Activated CD8-positive, alpha-beta memory T cell treated with anti-CD3 and anti-CD28 coated beads, Interleukin-2, amount 50 U/mL, for 24 hours (primary cell): ENCODE data around the gene IL4R.
"Not testable (repeated sequence)": the region's sequence is repeated elsewhere in the genome, so short reads cannot be mapped to it uniquely, and the experiment has no call there.

Experiments used
- DNase-seq: peaks from one replicate; pipeline ENCODE4 v3.0.0-alpha.2; 2020; ENCODE audit errors: extremely low read depth

The IL4R gene

DNA sequence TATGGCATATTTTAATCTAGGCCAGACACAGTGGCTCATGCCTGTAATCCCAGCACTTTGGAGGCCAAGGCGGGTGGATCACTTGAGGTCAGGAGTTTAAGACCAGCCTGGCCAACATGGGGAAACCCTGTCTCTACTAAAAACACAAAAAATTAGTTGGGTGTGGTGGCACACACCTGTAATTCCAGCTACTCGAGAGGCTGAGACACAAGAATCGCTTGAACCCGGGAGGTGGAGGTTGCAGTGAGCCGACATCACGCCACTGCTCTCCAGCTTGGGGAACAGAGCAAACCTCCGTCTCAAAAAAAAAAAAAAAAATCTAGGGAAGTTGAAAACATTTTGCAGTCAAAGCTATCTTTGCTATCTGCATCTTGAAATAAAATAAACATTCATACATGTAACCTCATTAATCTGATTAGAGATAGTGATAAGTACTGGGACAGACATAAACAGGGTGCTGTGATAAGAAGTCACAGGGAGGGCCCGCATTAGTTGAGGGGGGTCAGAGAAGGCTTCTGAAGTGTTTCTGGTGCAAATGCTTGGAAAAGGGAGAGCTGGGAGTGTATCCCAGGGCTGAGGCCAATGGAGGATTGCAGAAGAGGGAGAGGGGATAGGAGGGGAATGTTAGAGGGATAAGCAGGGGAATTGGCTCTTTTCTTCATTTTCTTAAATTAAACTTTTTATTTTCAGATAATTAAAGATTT, 15.8 kb downstream of the IL4R start:
- DNase-seq, result not testable (repeated sequence)

DNA sequence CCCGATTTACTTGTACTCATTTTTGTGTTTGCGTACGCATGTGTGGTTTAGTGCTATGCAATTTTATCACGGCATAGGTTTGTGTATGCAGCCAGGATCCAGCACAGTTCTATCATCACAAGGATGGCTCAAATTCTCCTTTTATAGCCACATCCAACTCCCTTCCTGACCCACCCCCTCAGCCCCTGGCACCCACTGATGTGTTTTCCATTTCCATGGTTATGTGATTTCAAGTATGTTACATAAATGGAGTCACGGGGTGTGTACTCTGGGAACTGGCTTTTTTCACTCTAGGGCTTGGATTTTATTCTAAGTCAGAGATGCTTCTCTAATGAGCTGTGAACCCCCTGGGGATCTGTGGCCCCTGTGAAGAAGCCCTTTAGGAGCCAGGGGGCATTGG, 16.8 kb downstream of the IL4R start:
- no peak for DNase-seq

DNA sequence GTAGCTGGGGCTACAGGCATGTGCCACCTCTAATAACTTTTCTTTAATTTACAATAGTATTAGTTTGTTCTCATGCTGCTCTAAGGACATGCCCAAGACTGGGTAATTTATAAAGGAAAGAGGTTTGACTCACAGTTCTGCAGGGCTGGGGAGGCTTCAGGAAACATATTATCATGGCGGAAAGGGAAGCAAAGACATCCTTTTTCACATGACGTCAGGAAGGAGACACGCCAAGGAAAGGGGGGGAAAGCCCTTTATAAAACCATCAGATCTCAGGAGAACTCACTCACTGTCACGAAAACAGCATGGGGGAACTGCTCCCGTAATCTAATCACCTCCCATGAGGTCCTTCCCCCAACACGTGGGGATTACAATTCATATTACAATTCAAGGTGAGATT, 18.3 kb downstream of the IL4R start:
- no peak for DNase-seq

DNA sequence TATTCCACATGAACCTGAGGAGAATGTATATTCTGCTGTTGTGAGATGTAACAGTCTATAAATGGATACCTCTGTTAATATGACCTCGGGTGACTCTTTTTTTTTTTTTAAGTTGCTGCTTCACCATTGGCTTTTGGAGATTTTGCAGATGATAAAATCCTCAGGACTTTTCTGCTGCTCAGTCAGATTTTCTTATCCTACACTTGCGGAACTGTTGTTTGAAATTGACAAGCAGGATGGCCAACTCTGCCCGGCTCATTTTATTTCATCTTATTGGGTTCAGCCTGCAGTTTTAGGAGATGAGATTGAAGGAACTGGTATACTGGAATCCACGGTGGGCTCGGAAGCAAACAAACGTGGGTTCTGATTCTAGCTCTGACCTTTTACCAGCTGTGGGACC, 19.3 kb downstream of the IL4R start:
- no peak for DNase-seq

DNA sequence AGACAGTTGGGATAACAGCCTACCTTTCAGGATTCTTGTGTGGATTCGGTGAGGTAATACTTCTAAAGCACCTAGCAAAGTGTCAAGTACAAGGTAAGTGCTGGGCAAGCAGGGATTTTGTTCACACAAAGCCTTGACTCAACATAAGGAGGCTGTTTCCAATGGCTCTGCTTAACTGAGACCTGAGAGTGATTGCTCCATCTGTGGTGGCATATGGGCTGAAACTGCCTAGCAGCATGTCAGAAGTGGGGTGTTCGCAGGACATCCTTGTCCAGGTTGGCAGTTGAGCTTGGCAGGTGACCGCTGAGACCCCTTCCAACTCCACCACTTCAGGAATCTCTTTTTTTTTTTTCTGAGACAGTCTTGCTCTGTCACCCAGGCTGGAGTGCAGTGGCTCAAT, 19.8 kb downstream of the IL4R start:
- no peak for DNase-seq

DNA sequence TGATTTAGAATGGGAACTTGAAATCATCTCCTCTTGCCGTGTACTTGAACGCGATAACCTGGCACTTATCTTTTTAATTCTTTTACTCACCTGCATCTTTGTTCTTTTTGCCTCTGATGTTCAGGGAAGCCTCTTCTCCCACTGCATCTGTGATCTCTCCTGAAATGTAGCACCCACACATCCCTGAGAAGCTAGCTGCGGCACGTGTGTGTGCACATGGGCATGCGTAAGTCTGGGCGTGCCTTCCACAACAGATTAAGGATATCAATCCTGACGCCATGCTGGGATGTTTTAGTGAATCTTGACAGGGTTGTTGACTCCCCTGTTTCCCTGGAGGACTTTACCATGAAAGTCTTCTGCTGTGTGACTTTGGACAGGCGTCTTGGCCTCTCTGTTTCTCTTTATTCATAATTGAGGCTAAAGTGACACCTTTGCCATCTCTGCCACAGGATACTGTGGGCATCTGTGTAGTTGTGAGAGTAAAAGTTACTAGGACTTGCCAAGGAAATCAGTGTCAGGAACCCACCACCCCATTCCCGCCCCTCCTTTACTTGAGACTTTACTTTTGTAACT, 20.5 kb downstream of the IL4R start:
- no peak for DNase-seq

DNA sequence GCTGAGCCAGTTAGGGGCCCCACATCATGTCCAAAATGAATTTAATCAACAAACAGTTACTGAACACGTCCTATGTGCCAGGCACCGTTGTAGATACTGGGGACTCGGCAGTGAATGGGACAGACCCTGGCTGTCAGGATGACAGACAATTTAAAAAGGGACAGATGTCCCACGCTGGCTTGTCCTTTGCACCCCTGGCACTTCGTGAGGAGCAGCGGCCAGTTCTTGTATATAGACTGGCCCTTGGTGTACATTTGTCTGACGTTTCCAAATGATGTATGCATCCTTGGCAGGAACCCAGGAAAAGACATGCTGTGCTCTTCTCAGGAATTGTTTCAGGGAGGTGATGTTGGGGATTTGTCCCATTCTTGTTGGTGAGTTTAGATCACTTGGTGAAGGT, 21.1 kb downstream of the IL4R start:
- no peak for DNase-seq

DNA sequence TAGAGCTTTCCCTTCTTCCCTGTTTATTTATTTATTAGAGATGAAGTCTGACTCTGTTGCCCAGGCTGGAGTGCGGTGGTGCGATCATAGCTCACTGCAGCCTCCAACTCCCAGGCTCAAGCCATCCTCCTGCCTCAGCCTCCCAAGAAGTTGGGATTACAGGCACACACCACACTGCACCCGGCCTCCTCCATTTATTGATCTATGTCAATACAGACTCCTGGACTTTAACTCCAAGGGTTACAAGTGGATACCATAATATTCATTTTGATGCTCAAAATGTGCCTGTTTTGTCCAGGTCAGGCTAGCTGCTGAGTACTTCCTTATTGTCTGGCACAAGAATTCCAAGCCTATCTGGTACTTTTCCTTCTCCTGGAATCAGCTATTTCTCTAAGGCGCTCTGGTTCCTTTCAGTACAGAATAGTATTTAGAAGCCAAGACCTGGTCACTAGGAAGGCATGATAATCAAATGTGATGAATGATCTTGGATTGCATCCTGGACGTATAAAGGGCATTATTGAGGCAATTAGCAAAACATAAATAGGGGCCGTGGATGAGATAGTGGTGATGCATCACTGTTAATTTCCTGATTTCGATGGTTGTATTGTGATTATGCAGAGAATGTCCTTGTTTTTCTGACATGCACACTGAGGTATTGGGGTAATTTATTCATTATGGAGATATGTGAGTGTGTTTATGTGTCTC, 21.7 kb downstream of the IL4R start:
- DNase-seq, result no peak

DNA sequence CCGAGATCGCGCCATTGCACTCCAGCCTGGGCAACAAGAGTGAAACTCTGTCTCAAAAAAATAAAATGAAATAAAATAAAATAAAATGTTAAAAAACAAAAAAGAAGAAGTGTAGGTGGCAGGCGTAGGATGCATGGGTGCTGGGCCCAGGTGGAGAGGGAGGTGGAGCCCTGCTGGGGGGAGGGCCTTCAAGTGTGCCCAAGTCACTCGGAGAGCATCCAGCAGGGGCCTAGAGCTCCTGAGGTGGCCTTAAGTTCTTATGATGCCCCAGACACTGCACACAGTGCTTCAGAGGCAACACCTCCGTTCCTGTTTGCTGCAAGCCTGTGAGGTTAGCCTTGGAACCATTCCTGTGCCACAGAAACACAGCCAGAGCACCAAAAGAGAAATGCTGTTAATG, 23.2 kb downstream of the IL4R start:
- no peak for DNase-seq

DNA sequence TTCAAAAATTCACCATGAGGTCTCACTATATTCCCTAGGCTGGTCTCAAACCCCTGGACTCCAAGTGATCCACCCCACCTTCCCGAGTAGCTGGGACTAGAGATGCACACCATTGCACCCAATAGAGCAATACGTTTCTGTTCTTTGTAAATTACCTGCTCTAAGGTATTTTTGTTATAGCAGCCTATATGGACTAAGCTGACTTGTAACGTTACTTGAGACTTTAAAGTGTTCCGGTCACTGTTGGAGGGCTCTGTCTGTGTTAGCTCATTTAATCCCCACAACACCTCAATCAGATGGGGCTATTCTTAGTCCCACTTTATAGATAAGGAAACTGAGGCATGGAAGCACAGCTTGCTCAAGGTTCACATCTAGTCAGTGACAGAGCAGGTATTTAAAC, 25.4 kb downstream of the IL4R start:
- DNase-seq, result no peak

DNA sequence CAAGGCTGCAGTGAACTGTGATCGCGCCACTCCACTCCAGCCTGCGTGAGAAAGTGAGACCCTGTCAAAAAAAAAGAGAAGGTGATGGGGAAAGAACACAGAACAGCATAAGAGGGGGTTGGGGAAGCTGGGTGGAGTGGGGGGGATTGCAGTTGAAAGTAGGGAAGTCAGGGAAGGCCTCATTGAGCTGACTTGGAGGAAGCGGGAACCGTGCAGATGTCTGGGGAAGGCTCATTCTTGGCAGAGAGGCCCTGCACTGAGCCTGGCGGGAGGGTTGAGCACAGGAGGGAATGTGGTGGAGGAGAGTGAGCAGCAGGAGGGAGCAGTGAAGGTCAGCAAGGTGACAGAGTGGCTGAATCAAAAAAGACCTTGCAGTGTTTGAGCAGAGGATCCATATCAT, 26.9 kb downstream of the IL4R start:
- no peak for DNase-seq

DNA sequence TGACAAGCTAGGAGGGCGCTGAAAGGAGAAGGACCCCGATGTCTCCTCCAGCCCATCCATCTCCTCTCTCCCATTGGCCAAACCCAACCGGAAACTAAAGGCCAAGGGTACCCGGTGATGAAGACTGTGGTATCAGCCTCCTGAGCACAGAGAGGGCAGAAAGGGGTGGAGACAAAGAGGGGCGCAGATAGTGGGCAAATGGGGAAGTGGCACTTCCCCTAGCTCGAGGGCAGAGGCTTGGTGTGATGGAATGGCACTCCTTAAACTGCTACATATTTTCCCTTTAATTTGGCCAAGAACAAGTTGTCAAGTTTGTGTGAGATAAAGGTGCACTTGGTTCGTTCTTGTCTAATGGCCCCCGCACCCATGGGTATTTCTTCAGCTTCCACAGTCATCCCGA, 27.8 kb downstream of the IL4R start:
- no peak for DNase-seq

DNA sequence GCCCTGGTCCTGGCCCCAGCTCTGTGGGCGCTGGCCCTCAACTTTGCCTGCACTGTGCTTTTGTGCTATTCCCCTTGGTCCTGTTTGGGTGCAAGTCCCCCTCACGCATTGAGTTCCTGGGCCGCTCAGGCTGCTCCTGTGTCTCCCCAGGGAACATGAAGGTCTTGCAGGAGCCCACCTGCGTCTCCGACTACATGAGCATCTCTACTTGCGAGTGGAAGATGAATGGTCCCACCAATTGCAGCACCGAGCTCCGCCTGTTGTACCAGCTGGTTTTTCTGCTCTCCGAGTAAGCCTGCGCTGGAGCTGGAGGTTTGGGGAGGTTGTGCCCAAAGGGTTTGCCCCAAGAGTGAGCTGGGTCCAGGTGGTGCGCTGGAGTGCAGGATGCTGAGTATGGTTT, 28.2 kb downstream of the IL4R start:
- DNase-seq, result no peak

DNA sequence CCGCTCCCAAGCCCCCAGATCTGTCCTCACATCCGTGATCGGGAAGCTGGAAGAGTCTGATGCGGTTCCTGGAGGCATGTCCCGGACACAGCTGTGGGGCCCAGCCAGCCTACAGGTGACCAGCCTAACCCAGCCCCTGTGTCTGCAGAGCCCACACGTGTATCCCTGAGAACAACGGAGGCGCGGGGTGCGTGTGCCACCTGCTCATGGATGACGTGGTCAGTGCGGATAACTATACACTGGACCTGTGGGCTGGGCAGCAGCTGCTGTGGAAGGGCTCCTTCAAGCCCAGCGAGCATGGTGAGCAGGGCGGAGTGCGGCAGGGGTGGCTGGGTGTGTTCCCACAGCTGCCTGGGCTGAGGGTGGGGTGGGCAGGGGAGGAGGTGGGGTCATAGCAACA, 30.9 kb downstream of the IL4R start:
- DNase-seq, result no peak

DNA sequence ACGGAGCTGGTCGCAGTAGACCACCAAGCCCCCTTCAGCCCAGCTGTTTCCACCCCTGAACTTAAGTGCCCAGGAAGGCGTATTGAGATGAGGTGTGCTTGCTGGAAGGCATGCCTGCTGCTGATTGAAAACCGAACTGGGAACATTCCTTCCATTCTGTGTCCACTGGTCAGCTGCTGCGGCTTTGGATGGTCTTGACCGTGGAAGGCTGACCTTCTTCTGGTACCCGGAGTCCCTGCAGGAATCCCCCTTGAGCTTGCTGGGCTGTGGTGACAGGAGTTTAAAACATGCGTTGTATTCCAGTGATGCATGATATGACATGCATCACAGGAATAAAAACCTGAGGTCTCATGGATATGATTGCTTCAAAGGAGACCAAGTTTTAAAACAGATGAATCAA, 31.4 kb downstream of the IL4R start:
- DNase-seq, result no peak

DNA sequence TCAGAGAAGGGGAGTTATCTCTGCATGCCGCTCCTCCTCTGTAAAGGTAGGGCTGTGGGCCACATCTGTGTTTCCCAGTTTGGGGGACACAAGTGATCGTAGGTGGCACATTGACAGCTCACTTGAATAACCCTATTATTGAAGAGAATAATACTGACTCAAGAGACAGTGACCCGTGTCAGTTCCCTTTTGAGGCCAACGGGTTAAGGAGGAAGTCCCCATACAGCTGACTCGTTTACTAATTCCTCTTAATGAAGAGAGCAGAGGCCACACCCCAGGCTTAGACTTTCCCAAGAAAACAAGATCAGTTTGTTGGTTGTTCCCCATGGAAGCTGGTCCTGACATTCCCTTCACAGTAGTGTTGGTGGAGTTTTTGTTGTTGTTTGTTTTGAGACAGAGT, 33.0 kb downstream of the IL4R start:
- no peak for DNase-seq

DNA sequence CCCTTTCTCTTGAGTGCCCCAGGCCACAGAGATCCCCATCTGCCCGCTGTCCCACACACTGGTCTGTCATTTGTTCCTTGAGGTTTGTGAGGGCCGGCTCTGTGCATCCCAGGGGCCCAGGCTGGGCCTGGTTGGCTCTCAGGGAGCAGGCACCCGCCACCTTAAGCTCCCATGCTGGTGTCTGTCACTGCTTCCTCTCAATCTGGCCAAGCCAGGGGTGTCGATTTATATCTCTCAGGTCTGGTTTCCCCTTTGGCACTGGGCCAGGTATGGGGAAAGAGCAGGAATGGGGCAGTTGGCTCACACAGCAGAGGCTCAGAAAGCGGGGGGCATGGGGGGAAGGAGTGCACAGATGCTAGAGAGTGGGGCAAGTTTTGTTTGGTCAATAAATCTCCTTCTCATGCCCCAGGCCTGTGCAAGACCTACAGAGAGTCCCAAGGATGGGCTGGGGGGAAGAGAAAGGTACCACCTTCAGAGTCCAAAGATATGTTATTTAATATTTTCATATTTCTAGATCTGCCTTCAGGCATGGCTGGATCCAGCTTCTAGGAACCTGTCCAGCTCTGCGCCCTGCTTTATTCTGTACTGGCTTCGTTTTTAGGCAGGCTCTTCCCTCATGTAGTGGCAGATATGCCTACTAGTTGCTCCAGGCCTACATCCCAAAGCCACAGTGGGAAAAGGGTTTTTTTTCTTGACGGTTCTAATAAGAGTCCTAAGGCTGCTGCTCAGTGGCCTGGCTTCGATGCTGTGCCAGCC, 34.3 kb downstream of the IL4R start:
- no peak for DNase-seq

DNA sequence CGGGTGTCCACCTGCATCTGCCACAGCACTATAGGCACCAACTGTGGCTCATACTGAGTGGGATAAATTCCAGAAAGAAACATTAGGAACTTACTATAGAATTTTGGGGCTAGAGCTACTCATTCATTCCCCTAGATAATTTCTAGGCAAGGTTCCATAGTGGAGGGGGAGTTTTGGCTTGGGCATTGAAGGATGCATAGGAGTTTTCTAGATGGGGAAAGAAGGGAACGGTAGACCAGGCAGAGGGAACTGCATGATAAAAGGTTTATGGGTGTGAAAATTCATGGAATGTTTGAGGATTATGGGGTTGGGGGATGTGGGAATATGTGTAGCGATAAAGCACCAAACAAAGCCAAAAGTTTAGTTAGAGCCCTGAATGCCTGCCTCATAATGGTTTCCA, 35.5 kb downstream of the IL4R start:
- no peak for DNase-seq

DNA sequence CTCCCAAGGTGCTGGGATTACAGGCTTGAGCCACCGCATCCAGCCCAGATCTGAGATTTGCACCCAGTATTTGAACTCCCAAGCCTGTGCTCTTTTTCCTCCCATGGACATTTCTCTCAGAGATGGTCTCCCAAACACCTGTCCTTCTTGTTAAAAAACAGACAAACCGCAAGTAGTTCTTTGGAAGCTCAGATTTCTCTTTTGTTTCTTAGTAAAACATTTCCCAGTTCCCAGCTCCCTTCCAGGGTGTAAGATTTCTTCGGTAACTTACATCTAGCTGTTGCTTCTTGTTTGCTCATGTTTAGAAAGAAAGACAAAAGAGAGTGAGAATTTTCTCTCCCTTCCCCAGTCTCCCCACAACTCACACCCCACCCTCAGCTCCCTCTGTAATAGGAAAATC, 36.2 kb downstream of the IL4R start:
- DNase-seq, result no peak

DNA sequence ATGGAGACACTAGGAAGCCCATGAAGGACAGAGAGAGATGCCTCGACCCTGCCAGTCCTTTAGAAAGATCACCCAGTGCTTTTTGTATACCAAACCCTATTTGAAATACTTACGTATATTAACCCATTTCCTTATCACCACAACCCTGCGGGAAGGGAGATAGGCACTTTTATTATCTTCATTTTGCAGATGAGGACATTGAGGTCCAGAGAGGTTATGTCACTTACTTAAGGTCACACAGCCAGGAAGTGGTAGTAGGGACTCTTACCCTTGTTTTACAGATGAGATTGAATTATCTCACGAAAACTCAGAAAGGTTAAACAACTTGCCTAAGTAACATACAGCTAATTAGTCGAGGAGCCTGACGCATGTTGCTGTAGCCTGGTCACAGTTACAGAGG, 38.2 kb downstream of the IL4R start:
- DNase-seq, result no peak

DNA sequence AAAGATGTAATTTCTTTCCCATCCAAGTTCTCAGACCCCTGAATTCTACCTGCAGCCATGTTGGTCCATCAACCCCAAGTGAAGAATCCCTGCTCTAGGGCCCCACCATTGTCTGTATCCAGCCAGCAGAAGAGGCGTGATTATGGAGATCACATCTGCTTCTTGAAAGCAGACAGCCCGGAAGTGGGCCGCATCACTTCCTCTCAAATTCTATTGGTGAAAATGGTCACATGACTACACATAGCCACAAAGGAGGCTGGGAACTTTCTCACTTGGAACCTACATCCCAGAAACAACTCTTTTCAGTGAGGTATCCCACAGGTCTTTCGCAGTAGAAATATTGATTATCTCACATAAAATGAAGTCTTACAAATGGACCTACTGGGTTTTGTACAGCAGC, 40.1 kb downstream of the IL4R start:
- DNase-seq, result no peak

DNA sequence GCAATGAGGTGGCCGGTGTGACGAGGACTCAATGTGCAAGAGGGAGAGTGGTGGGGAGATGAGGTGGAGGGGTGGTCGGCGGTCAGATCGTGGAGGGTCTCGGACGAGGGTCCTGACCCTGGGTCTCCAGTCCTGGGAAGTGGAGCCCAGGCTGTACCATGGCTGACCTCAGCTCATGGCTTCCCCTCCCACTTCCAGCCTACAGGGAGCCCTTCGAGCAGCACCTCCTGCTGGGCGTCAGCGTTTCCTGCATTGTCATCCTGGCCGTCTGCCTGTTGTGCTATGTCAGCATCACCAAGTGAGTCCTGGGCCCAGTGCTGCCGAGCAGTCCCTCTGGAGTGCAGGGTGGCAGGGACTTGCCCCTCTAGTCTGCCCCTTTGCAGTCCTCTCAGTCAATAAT, 41.8 kb downstream of the IL4R start:
- no peak for DNase-seq

DNA sequence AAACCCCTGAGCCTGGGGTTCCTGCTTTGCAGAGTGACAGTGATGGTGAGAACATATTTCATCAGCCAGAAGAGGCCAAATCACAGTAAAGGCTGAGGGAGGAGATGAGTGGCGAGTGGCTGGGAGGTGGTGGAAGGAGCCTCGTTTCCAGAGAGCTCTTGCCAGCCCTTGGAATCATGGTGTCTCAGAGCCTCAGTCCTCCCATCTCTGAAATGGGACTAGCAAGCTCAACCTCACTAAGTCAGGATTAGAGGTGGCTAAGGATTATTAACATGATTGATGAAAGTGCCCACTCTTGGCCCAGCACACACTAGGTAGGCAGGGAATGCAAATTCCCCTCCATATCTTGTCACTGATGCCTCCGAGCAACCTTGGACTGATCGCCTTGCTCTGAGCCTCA, 43.0 kb downstream of the IL4R start:
- no peak for DNase-seq
